ENCODE data around the gene LEFTY2. TPM values are rescaled to one million over a fixed set of nuclear protein-coding genes. Genes with fewer than 3 reads are reported as not detected.

The LEFTY2 gene
- total and polyA plus RNA-seq, 12 donors = 0.16 to 3.4 (median 0.77) TPM; not detected in 1

DNA sequence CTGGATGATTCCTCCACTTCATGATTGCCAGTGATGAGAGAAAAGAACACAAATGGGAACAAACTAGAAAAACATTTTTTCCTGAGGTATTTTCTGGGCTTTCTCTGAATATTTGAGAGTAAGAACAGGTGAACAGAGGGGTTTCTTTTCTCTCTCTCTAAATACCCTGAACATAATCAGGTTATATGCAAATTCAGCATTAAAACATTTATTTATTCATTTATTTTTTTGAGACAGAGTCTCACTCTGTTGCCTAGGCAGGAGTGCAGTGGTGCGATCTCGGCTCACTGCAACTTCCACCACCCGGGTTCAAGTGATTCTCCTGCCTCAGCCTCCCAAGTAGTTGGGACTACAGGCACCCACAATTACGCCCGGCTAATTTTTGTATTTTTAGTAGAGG lies 5.8 kb upstream of the LEFTY2 start:
- 90 to 95% (median 94%) methylated on average over 5 of the region's 5 CpGs for WGBS, 4 donors
- no peak overlapping the region for H3K4me3 ChIP-seq
- no peaks in the 10 kb centered on the region for H3K9me3 ChIP-seq (replicated peaks in 1 of 3)
- no peak overlapping the region for H3K27ac ChIP-seq
- DNase-seq = no peak
- no peaks in the 10 kb centered on the region for H3K27me3 ChIP-seq
- intact Hi-C loops (cut with DNase I) = no loop called here
- TF ChIP-seq, protein P1, sequence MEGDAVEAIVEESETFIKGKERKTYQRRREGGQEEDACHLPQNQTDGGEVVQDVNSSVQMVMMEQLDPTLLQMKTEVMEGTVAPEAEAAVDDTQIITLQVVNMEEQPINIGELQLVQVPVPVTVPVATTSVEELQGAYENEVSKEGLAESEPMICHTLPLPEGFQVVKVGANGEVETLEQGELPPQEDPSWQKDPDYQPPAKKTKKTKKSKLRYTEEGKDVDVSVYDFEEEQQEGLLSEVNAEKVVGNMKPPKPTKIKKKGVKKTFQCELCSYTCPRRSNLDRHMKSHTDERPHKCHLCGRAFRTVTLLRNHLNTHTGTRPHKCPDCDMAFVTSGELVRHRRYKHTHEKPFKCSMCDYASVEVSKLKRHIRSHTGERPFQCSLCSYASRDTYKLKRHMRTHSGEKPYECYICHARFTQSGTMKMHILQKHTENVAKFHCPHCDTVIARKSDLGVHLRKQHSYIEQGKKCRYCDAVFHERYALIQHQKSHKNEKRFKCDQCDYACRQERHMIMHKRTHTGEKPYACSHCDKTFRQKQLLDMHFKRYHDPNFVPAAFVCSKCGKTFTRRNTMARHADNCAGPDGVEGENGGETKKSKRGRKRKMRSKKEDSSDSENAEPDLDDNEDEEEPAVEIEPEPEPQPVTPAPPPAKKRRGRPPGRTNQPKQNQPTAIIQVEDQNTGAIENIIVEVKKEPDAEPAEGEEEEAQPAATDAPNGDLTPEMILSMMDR (IDR thresholded peaks at IDR 0.05) = no peak
- no peak for TF ChIP-seq POLR2A (IDR thresholded peaks at IDR 0.05)
- H3K4me1 ChIP-seq (replicated peaks in 1 of 2) = no peaks in the 10 kb centered on the region
- no peaks in the 10 kb centered on the region for H3K36me3 ChIP-seq (replicated peaks in 1 of 2)

DNA sequence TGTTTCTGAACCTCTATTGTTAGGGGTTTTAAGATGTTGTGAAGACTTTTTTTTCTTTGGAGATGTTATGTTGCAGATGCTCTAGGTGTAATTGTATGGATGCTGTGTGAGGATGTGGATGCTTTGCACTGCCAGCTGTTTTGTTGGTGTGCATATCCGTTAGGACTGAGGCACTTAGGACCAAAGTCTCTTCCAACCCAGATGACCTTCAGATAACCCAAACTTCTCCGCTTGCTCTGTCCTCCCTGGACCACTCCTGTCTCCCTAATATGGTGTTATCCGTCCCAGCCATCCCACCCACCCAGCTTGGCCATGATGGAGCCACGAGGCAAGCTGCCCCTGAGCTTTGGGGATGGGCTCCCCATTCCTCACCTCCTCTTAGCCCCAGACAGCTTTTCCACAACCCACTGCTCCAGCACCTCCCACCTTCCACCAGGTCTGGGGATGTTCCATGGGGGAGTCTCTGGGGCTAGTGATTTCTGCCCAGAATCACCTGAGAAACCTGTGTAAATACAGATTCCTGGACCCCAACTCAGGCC lies 5.1 kb upstream of the LEFTY2 start:
- no peaks in the 10 kb centered on the region for H3K36me3 ChIP-seq (replicated peaks in 1 of 2)
- intact Hi-C loops (cut with DNase I) = no loop called here
- H3K4me3 ChIP-seq = no peak overlapping the region
- WGBS, 4 donors = 63 to 79% (median 77%) methylated on average over 4 of the region's 4 CpGs
- no peaks in the 10 kb centered on the region for H3K9me3 ChIP-seq (replicated peaks in 1 of 3)
- no peaks in the 10 kb centered on the region for H3K27me3 ChIP-seq
- DNase-seq = no peak
- no peak overlapping the region for H3K27ac ChIP-seq
- TF ChIP-seq, protein P1 (IDR thresholded peaks at IDR 0.05) = no peak
- no peak for TF ChIP-seq POLR2A (IDR thresholded peaks at IDR 0.05)
- H3K4me1 ChIP-seq (replicated peaks in 1 of 2) = peaks cover 0 to 1% of the 10 kb centered on the region in 2 donors

DNA sequence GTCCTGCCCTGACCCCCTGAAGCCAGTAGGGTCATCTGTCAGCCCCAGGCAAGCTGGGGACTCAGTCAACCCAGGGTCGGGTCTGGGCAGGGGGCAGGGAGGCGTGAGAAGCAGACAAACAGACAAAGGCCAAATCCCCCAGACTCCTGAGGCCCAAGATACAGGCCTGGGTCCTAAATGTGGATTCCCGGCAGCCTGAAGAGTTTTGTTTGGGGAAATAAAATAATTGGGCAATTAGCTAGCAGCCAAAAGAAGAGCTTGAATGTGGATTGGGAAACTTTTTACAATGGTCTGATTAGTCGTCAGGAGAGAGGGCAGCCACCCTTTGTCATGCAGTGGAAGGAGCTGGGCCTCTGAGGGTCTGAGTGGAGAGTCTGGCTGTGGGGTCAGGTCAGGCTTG lies 4.5 kb upstream of the LEFTY2 start:
- Histone ChIP-seq H3K27ac (no peak overlapping the region), H3K9me3 (replicated peaks in 1 of 3) (no peaks in the 10 kb centered on the region), H3K27me3 (no peaks in the 10 kb centered on the region), H3K36me3 (replicated peaks in 1 of 2) (no peaks in the 10 kb centered on the region), H3K4me3 (no peak overlapping the region), H3K4me1 (replicated peaks in 1 of 2) (peaks cover 0 to 7% of the 10 kb centered on the region in 2 donors)
- no peak for DNase-seq
- no peak for TF ChIP-seq POLR2A (IDR thresholded peaks at IDR 0.05)
- TF ChIP-seq, protein P1 (IDR thresholded peaks at IDR 0.05) = no peak
- intact Hi-C loops (cut with DNase I) = no loop called here
- 75 to 85% (median 82%) methylated on average over 4 of the region's 4 CpGs for WGBS, 4 donors

DNA sequence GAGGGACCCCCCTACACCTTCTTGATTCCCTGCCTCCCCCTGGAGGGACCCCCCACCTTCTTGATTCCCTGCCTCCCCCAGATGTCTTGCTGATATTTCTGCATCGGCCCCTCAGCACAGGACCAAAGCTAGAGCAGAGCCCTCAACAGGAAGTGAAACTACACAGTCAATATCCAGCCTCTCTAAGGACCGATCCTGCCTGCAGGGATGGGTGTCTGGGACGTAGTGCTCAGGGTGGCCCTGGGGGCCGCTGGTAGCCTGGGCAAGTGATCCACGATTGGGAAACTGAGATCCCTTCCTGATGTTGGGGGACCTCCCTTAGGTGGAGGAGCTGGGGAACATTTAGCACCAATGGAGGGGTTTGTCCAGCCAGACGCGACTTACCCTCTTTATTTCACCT lies 3.9 kb upstream of the LEFTY2 start:
- Histone ChIP-seq H3K27ac (no peak overlapping the region), H3K36me3 (replicated peaks in 1 of 2) (no peaks in the 10 kb centered on the region), H3K27me3 (no peaks in the 10 kb centered on the region), H3K9me3 (replicated peaks in 1 of 3) (no peaks in the 10 kb centered on the region), H3K4me1 (replicated peaks in 1 of 2) (peaks cover 0 to 9% of the 10 kb centered on the region in 2 donors), H3K4me3 (no peak overlapping the region)
- no peak for DNase-seq
- no peak for TF ChIP-seq POLR2A (IDR thresholded peaks at IDR 0.05)
- TF ChIP-seq, protein P1 (IDR thresholded peaks at IDR 0.05) = no peak
- 64 to 87% (median 74%) methylated on average over 7 of the region's 7 CpGs for WGBS, 4 donors
- intact Hi-C loops (cut with DNase I) = no loop called here

All from adrenal gland (tissue), 12 donors.